GM06990 (cell line): ENCODE data around the gene RAI2.

Source experiments
- DNase-seq: peaks from one replicate; pipeline ENCODE4 v3.0.0-alpha.2; 2011; ENCODE audit not compliant: insufficient read length; ENCODE audit errors: extremely low read depth
- H3K27me3 ChIP-seq: replicated peaks from 2 replicates; pipeline ENCODE4 v1.6.0; 2011; ENCODE audit warnings: low read length; ENCODE audit not compliant: control insufficient read depth, insufficient read depth
- H3K36me3 ChIP-seq: 2 replicates; pipeline ENCODE4 v1.5.1; 2011; ENCODE audit warnings: low read length; ENCODE audit not compliant: control insufficient read depth, insufficient read depth
- H3K4me3 ChIP-seq: replicated peaks from 2 replicates; pipeline ENCODE4 v1.5.1; 2011; ENCODE audit warnings: low read depth, mild to moderate bottlenecking, control low read depth, low read length
- TF ChIP-seq, protein P1 (sequence below): IDR thresholded peaks from 2 replicates; pipeline ENCODE4 v1.5.1; 2011; ENCODE audit warnings: low read length, control low read depth, mild to moderate bottlenecking, inconsistent platforms; ENCODE audit not compliant: insufficient read depth, poor library complexity, severe bottlenecking

RAI2 gene

DNA sequence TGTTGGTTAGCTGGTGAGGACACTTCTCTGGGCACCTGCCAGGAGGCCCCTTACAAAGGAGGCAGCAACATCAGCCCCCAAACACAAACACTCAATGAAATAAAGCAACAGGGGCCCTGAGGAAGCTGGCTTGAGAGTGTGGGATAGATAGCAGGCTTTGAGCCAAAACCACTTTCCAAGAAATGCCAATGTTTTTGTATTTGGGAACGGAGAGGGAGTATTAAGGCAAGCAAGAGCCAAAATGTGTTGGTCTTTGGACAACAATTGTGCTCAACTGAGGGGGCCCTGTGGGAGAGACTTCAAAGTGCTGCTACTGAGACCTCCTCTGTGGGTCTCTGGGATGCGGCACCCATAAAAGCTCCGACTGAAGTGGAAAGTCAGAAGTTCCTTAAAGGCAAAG is 41.0 kb downstream of the RAI2 start:
- TF ChIP-seq, protein P1, sequence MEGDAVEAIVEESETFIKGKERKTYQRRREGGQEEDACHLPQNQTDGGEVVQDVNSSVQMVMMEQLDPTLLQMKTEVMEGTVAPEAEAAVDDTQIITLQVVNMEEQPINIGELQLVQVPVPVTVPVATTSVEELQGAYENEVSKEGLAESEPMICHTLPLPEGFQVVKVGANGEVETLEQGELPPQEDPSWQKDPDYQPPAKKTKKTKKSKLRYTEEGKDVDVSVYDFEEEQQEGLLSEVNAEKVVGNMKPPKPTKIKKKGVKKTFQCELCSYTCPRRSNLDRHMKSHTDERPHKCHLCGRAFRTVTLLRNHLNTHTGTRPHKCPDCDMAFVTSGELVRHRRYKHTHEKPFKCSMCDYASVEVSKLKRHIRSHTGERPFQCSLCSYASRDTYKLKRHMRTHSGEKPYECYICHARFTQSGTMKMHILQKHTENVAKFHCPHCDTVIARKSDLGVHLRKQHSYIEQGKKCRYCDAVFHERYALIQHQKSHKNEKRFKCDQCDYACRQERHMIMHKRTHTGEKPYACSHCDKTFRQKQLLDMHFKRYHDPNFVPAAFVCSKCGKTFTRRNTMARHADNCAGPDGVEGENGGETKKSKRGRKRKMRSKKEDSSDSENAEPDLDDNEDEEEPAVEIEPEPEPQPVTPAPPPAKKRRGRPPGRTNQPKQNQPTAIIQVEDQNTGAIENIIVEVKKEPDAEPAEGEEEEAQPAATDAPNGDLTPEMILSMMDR: no peak
- no peaks in the 10 kb centered on the region for H3K36me3 ChIP-seq
- H3K27me3 ChIP-seq: peaks cover 2% of the 10 kb centered on the region

DNA sequence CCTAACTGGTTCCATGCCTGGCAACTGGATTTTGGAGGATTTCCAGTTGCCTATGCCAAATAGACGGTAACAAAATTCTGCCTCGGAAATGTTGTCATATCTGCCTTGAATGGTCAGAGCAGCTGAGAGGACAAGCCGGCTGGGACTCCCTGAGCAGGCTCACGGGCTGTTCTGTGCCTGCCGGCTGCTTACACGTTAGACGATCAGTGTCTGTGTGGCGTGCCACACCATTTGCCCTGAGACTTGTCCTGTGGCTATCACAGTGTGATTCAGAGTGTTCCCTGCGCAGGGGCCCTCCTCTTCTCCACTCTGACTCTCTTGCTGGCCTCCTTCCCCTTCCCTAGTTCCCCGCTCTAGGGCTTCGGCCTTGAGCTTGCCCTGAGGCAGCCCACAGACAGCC is 42.4 kb downstream of the RAI2 start:
- no peaks in the 10 kb centered on the region for H3K36me3 ChIP-seq
- H3K27me3 ChIP-seq: peaks cover 2% of the 10 kb centered on the region
- no peak overlapping the region for H3K4me3 ChIP-seq
- TF ChIP-seq, protein P1: no peak
- DNase-seq: no peak

More for the DNA sequence above, 41.0 kb downstream of the RAI2 start:
- no peak overlapping the region for H3K4me3 ChIP-seq
- DNase-seq: no peak

DNA sequence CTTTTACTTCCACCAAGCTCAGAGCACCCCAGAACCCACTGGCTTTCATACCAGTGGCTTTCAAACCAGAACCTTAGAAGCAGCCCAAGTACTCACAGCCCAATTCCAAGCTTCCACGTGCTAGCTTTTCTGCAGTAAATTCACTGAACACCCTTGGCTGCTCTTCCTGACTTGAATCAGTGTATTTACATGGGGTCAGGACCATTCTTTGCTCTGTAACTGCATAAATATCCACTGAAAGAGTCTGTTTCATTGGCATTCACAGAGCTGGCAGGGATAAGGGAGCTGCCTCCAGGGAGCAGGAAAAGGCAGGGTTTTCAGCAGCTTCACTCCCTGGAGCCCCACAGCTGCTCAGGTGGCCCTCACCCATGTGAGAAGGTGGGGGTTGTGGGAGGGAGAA is 43.8 kb downstream of the RAI2 start:
- H3K4me3 ChIP-seq: no peak overlapping the region
- peaks cover 2% of the 10 kb centered on the region for H3K27me3 ChIP-seq
- DNase-seq: no peak
- TF ChIP-seq, protein P1: no peak
- H3K36me3 ChIP-seq: no peaks in the 10 kb centered on the region

DNA sequence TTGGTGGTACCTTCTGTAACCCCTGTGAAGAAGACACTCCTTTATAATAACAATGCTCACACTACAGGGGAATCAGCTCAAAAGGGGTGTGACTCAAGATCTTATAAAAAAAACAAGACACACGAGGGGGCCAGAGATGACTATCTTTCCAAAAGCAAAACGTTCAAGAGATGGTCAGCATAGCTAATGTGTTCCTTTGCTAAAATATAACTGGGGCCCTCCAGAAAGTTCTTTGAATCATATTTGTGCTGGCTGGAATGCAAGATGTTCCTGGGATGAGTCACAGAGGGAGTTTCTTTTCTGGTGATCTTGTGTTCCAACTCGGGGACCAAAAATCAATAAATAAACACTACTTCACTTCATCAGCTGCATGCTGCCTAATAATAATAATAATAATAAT is 46.5 kb downstream of the RAI2 start:
- peaks cover 2% of the 10 kb centered on the region for H3K27me3 ChIP-seq
- TF ChIP-seq, protein P1: no peak
- no peak for DNase-seq
- H3K4me3 ChIP-seq: no peak overlapping the region
- no peaks in the 10 kb centered on the region for H3K36me3 ChIP-seq

- TF ChIP-seq, protein P1: no peak
- H3K36me3 ChIP-seq: no peaks in the 10 kb centered on the region
- no peak for DNase-seq
- peaks cover 2% of the 10 kb centered on the region for H3K27me3 ChIP-seq
- no peak overlapping the region for H3K4me3 ChIP-seq
Observed at GRCh38 chrX:17814059-17814458, 47.0 kb downstream of the RAI2 start.

- Histone ChIP-seq H3K4me3 (no peak overlapping the region), H3K36me3 (no peaks in the 10 kb centered on the region), H3K27me3 (peaks cover 2% of the 10 kb centered on the region)
- TF ChIP-seq, protein P1: no peak
- no peak for DNase-seq
Observed at GRCh38 chrX:17813277-17813676, 47.8 kb downstream of the RAI2 start.
